Endothelial cell (in vitro differentiated cells): ENCODE results near the gene MCM10. TPM values are rescaled to one million over a fixed set of nuclear protein-coding genes. Genes with fewer than 3 reads are reported as not detected.

Source experiments
- DNase-seq: peaks from one replicate; pipeline ENCODE4 v3.0.0; 2021; ENCODE audit warnings: low spot score
- H3K27ac Mint-ChIP-seq: one replicate; pipeline ENCODE4 v1.8.0; 2021; ENCODE audit warnings: mixed read lengths, inconsistent platforms; ENCODE audit not compliant: unreplicated experiment
- H3K27me3 Mint-ChIP-seq: one replicate; pipeline ENCODE4 v1.8.0; 2021; ENCODE audit warnings: mild to moderate bottlenecking, moderate library complexity, mixed read lengths, inconsistent platforms; ENCODE audit not compliant: unreplicated experiment
- H3K36me3 Mint-ChIP-seq: one replicate; pipeline ENCODE4 v1.8.0; 2021; ENCODE audit warnings: mild to moderate bottlenecking, low read depth, mixed read lengths, inconsistent platforms; ENCODE audit not compliant: unreplicated experiment
- H3K4me1 Mint-ChIP-seq: one replicate; pipeline ENCODE4 v1.8.0; 2021; ENCODE audit warnings: mild to moderate bottlenecking, mixed read lengths, inconsistent platforms; ENCODE audit not compliant: unreplicated experiment
- H3K4me3 Mint-ChIP-seq: one replicate; pipeline ENCODE4 v1.8.0; 2021; ENCODE audit warnings: mild to moderate bottlenecking, mixed read lengths, inconsistent platforms; ENCODE audit not compliant: unreplicated experiment
- H3K9me3 Mint-ChIP-seq: one replicate; pipeline ENCODE4 v1.8.0; 2021; ENCODE audit warnings: mixed read lengths, inconsistent platforms; ENCODE audit not compliant: unreplicated experiment
- CTCF ChIP-seq: fragments of 200-600 bp; sonication (generic); IDR thresholded peaks from one replicate; pipeline ENCODE4 v1.5.0; 2021; ENCODE audit warnings: antibody characterized with exemption; ENCODE audit not compliant: unreplicated experiment
- total RNA-seq: library from RNA; stranded (reverse); fragmentation: NEBNext Ultra II Directional; extraction: Animal tissue kit (Norgen Biotek cat#: 25700); gene quantifications from one replicate; pipeline ENCODE4 v1.2.1, GENCODE V29; 2021; ENCODE audit not compliant: unreplicated experiment

MCM10 gene
- total RNA-seq, 1 donor from 2014 or later = 7.0 TPM

DNA sequence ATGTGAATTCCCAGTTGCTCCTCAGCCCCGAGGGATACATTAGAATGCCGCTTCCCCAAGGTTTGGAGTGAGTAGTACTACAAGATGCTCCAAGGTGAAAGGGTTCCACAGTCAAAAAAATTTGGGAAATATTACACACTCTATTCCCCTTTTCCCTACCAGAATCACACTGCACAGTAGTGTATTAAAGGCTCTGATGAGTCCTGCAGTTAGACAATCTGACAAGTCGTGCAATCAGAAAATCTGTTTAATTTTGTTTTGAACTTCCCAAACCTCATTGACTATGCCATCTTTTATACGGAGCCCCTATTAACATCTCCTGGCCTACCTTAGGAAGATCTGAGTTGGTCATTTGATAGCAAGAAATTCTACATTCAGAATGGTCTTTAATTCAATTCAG is 86.4 kb downstream of the MCM10 start:
- Mint-ChIP-seq H3K9me3 (no peaks in the 10 kb centered on the region), H3K27me3 (peaks cover 4% of the 10 kb centered on the region), H3K4me3 (no peak overlapping the region), H3K36me3 (no peaks in the 10 kb centered on the region), H3K27ac (no peak overlapping the region), H3K4me1 (no peaks in the 10 kb centered on the region)
- DNase-seq = no peak
- no peak for TF ChIP-seq CTCF

DNA sequence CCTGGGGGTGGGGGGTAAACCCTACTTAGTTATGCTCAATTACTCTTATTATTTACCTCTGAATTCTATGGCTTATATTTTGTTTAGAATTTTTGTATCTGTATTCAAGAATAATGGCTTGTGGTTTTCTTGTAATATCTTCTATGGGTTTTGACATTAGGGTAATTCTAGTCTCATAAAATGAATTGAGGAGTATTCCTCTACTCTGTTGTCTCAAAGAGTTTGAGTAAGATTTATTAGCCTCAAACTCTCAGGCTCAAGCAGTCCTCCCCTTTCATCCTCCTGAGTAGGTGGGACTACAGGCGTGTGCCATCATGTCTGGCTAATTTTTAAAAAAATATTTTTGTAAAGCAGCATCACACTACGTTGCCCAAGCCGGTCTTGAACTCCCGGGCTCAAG is 92.4 kb downstream of the MCM10 start:
- no peaks in the 10 kb centered on the region for H3K4me1 Mint-ChIP-seq
- no peak for TF ChIP-seq CTCF
- no peaks in the 10 kb centered on the region for H3K9me3 Mint-ChIP-seq
- no peak for DNase-seq
- H3K36me3 Mint-ChIP-seq = no peaks in the 10 kb centered on the region
- no peaks in the 10 kb centered on the region for H3K27me3 Mint-ChIP-seq
- no peak overlapping the region for H3K4me3 Mint-ChIP-seq
- no peak overlapping the region for H3K27ac Mint-ChIP-seq

DNA sequence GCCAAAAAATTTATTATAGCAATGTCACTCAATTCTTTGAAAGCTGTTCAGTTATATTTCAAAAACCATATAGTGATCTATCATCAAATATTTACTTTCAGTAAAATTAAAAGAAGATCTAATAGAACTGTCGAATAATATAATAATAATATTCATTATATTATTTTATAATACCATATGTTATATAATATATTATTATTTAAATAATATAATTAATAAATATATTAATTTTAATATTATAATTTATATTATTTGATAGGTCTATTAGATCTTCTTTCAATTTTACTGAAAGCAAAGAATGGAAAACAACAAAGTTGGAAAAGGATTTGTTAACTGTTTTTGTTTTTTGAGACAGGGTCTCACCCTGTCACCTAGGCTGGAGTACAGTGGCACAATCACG is 95.3 kb downstream of the MCM10 start:
- H3K4me1 Mint-ChIP-seq = no peaks in the 10 kb centered on the region
- peaks cover 9% of the 10 kb centered on the region for H3K36me3 Mint-ChIP-seq
- DNase-seq = no peak
- no peak overlapping the region for H3K27ac Mint-ChIP-seq
- H3K9me3 Mint-ChIP-seq = no peaks in the 10 kb centered on the region
- TF ChIP-seq CTCF = no peak
- H3K4me3 Mint-ChIP-seq = no peak overlapping the region
- peaks cover 1% of the 10 kb centered on the region for H3K27me3 Mint-ChIP-seq

- Mint-ChIP-seq H3K9me3 (no peaks in the 10 kb centered on the region), H3K27ac (no peak overlapping the region), H3K36me3 (peaks cover 11% of the 10 kb centered on the region), H3K4me3 (no peak overlapping the region), H3K4me1 (no peaks in the 10 kb centered on the region), H3K27me3 (peaks cover 1% of the 10 kb centered on the region)
- no peak for DNase-seq
- no peak for TF ChIP-seq CTCF
Observed at GRCh38 chr10:13257621-13258140, 96.3 kb downstream of the MCM10 start.

Other genes starting within 250 kb of the MCM10 start
- gene CCDC3, start 159.8 kb upstream of the MCM10 start, total RNA-seq = 26.1 TPM
- gene OPTN, start 61.4 kb upstream of the MCM10 start, total RNA-seq = 36.3 TPM
- not detected for gene UCMA, start 72.8 kb downstream of the MCM10 start, total RNA-seq
- 10.2 TPM for gene PHYH, start 138.5 kb downstream of the MCM10 start, total RNA-seq
- 74.9 TPM for gene SEPHS1, start 186.7 kb downstream of the MCM10 start, total RNA-seq